Measurements from ENCODE around the gene NCBP2.

NCBP2 gene

DNA sequence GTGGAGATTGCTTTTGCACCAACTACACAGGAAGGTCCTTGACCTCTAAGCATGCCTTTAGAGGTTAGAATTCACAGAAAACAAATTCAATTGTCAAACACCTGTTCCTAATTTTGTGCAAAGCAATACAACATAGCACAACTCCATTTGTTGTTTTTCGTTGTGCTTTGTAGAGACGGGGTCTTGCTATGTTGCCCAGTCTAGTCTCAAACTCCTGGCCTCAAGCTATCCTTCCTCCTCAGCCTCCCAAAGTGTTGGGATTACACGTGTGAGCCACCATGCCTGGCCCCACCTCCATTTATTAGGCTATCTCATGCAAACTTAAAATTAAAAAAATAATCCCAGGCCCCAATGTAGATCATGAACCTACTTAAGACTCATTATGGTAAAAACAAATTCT lies 6.0 kb downstream of the NCBP2 start:
- Histone ChIP-seq H3K4me3 (no peak overlapping the region), H3K27ac (no peak overlapping the region)
- TF ChIP-seq, protein P1, sequence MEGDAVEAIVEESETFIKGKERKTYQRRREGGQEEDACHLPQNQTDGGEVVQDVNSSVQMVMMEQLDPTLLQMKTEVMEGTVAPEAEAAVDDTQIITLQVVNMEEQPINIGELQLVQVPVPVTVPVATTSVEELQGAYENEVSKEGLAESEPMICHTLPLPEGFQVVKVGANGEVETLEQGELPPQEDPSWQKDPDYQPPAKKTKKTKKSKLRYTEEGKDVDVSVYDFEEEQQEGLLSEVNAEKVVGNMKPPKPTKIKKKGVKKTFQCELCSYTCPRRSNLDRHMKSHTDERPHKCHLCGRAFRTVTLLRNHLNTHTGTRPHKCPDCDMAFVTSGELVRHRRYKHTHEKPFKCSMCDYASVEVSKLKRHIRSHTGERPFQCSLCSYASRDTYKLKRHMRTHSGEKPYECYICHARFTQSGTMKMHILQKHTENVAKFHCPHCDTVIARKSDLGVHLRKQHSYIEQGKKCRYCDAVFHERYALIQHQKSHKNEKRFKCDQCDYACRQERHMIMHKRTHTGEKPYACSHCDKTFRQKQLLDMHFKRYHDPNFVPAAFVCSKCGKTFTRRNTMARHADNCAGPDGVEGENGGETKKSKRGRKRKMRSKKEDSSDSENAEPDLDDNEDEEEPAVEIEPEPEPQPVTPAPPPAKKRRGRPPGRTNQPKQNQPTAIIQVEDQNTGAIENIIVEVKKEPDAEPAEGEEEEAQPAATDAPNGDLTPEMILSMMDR (IDR thresholded peaks at IDR 0.05) = no peak
- DNase-seq (ENCODE audit: low spot score) = no peak

DNA sequence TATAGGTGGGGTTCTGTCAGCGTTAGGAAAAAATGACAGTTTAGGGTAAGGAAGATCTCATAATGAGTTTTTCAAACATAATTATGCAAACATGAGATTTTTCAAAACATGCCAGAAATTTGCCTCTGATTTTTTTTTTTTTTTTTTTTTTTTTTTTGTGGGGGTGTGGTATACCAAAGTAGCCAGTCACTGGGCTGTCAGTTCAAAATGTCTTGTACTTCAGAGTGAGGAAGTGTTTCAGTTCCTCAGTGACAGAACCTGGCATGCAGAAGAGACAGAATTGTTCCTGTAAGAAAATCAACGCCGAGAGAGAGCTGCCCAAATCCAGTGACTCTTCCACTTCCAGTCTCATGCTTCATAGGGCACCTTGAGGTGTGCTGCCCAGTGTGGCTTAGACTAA lies 9.7 kb downstream of the NCBP2 start:
- TF ChIP-seq, protein P1 (IDR thresholded peaks at IDR 0.05) = no peak
- Histone ChIP-seq H3K4me3 (no peak overlapping the region), H3K27ac (no peak overlapping the region)
- DNase-seq (ENCODE audit: low spot score) = no peak

DNA sequence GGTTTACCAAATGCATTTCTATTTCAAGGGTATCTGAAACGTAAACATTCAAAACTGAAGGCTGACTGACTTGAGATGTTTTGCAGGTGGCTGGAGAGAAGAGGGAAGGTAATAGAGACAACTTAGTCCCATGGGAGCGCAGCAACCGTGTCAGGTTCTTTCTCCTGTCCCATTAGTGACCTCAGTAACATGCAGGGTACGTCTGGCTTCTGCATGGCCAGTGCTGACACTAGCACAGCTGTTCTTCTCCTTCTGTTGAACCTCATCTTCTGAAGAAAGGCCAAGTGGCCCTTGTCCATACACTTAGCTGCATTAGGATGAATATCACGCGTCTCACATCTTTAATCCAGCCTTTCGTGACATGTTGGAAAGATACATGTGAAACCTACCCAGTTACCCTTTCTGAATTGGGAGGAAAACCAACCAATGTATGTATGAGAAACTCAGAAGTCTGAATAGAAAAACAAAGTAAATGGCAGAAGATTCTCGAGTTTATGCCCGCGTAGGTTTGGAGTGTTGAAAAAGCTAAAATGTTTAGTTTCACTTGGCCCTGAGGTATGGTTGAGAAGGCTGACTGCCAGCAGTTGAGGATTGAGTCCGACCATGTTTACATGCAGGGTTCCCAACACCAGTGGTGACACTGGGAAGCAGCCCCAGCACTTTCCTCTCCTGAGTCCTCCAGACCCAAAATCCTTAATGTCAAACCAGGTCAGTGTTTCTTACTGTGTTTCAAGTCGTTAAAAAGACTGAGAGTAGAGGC lies 10.3 kb downstream of the NCBP2 start:
- no peak overlapping the region for H3K4me3 ChIP-seq
- TF ChIP-seq, protein P1 (IDR thresholded peaks at IDR 0.05) = no peak
- H3K27ac ChIP-seq = no peak overlapping the region
- DNase-seq (ENCODE audit: low spot score) = no peak

DNA sequence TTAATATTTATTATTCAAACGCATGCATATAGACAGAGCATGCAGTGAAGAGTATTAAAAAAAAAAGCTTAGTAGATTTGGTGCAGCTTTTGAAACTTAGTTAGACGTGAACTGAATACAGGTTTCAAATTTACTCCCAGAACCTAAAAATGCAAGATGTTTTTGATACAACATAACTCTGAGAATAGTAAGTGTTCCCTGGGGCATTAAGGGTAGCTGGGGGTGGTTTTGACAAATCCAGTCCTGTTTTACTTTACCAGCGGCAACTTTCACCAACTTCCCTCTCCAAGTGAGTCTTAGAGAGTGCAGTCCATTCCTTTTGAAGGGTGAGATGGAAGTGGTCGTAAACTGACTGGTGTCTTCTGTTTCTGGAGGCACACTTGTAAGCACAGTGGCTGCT lies 11.2 kb downstream of the NCBP2 start:
- TF ChIP-seq, protein P1 (IDR thresholded peaks at IDR 0.05) = no peak
- Histone ChIP-seq H3K4me3 (no peak overlapping the region), H3K27ac (no peak overlapping the region)
- DNase-seq (ENCODE audit: low spot score) = no peak

DNA sequence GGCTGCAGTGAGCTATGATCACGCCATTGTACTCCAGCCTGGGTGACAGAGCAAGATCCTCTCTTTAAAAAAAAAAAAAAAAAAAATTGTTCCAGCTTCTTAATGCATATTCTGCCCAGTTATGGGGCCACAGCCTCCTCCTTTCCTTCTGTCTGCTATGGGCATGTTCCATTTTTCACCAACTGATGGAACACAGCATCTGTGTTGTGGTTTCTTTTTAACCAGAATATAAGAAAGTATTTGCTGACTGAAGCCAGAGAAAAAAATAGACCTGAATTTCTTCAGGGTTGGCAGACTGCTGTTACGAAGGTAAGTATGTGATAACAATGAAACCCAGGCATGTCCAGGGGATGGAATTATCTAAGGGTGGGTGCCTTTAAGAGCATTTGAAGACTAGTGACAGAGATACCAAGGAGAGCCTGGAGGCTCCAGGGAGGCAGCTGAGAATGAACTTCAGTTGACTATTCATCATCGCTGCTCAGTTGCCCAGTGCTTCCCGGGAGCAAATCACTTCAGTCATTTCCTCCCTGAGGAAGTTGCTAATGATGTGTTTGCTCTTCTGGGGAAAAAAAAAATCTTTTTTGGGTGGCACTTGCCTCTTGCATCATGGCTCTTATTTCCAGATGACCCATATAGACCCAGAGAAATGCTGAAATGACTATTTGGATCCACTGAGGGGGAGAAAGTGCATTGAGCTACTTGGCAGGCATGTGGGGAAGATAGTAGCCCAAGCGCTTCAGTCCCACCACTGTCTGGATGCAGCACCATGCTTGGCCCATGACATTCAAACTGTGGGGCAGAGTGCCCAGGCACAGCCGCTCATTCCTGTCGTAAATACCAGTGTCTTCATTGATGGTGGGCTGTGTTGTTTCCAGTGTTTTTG lies 14.5 kb downstream of the NCBP2 start:
- TF ChIP-seq, protein P1 (IDR thresholded peaks at IDR 0.05) = no peak
- Histone ChIP-seq H3K4me3 (no peak overlapping the region), H3K27ac (no peak overlapping the region)
- no peak for DNase-seq (ENCODE audit: low spot score)

DNA sequence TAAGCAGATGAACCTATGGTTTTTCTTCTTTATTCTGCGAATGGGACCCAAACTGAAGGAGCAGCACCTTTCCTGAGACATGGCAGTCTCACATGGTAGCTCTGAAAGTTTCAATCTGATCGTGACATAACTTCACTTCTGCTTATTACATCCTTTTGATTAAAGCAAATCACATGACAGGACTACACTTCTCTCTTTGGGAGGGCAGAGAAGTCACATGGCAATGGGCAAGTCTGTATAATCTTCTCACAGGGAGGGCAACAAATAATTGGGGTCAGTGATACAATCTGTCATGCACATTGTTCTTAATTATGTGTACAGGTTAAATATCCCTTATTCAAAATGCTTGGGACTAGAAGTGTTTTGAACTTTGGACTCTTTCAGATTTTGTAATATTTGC lies 21.6 kb downstream of the NCBP2 start:
- TF ChIP-seq, protein P1 (IDR thresholded peaks at IDR 0.05) = no peak
- H3K4me3 ChIP-seq = no peak overlapping the region
- H3K27ac ChIP-seq = no peak overlapping the region
- DNase-seq (ENCODE audit: low spot score) = no peak

Measured in coronary artery (tissue), 2 donors.